ENCODE measurements around the gene MSH3.
"Not testable (repeated sequence)": the region's sequence is repeated elsewhere in the genome, so short reads cannot be mapped to it uniquely, and the experiment has no call there.

Gene MSH3

GRCh38 chr5:80864109-80864508, 209.7 kb downstream of the MSH3 start:
- no peak for DNase-seq

- DNase-seq: no peak
These were observed 210.4 kb downstream of the MSH3 start for GRCh38 chr5:80864706-80865435.

- DNase-seq: no peak
These were observed 211.1 kb downstream of the MSH3 start for GRCh38 chr5:80865551-80865950.

- DNase-seq: no peak
These were observed 211.9 kb downstream of the MSH3 start for GRCh38 chr5:80866371-80866770.

GRCh38 chr5:80867233-80867632, 212.8 kb downstream of the MSH3 start:
- no peak for DNase-seq

- DNase-seq: no peak
These were observed 216.0 kb downstream of the MSH3 start for GRCh38 chr5:80870442-80870841.

- DNase-seq: no peak
These were observed 217.1 kb downstream of the MSH3 start for GRCh38 chr5:80871541-80871961.

GRCh38 chr5:80874162-80874561, 219.7 kb downstream of the MSH3 start:
- no peak for DNase-seq

GRCh38 chr5:80877592-80877991, 223.1 kb downstream of the MSH3 start:
- DNase-seq: no peak

GRCh38 chr5:80881726-80882125, 227.3 kb downstream of the MSH3 start:
- no peak for DNase-seq

- not testable (repeated sequence) for DNase-seq
These were observed 228.9 kb downstream of the MSH3 start for GRCh38 chr5:80883390-80883789.

GRCh38 chr5:80884086-80884813, 229.8 kb downstream of the MSH3 start:
- DNase-seq: no peak

GRCh38 chr5:80884929-80885328, 230.5 kb downstream of the MSH3 start:
- DNase-seq: no peak

- DNase-seq: no peak
These were observed 231.0 kb downstream of the MSH3 start for GRCh38 chr5:80885396-80886000.

- DNase-seq: no peak
These were observed 239.6 kb downstream of the MSH3 start for GRCh38 chr5:80894083-80894482.

GRCh38 chr5:80895523-80895922, 241.1 kb downstream of the MSH3 start:
- no peak for DNase-seq

- not testable (repeated sequence) for DNase-seq
These were observed 248.2 kb downstream of the MSH3 start for GRCh38 chr5:80902624-80903023.

GRCh38 chr5:80904533-80905187, 250.2 kb downstream of the MSH3 start:
- no peak for DNase-seq

- DNase-seq: no peak
These were observed 251.0 kb downstream of the MSH3 start for GRCh38 chr5:80905405-80905804.

- DNase-seq: no peak
These were observed 258.0 kb downstream of the MSH3 start for GRCh38 chr5:80912479-80912878.

- DNase-seq: no peak
These were observed 261.3 kb downstream of the MSH3 start for GRCh38 chr5:80915716-80916115.

- DNase-seq: no peak
These were observed 262.2 kb downstream of the MSH3 start for GRCh38 chr5:80916676-80917075.

- peak; percentile 63 for DNase-seq
These were observed 263.2 kb downstream of the MSH3 start for GRCh38 chr5:80917631-80918030.

Measured in DMS79 treated with DMSO at 0.1 percent for 48 hours (cell line).